ENCODE measurements around the gene PNPLA2. TPM values are rescaled to one million over a fixed set of nuclear protein-coding genes. Genes with fewer than 3 reads are reported as not detected.

The PNPLA2 gene
- total RNA-seq, 1 experiment from 2014 or later = 45.4 TPM

DNA sequence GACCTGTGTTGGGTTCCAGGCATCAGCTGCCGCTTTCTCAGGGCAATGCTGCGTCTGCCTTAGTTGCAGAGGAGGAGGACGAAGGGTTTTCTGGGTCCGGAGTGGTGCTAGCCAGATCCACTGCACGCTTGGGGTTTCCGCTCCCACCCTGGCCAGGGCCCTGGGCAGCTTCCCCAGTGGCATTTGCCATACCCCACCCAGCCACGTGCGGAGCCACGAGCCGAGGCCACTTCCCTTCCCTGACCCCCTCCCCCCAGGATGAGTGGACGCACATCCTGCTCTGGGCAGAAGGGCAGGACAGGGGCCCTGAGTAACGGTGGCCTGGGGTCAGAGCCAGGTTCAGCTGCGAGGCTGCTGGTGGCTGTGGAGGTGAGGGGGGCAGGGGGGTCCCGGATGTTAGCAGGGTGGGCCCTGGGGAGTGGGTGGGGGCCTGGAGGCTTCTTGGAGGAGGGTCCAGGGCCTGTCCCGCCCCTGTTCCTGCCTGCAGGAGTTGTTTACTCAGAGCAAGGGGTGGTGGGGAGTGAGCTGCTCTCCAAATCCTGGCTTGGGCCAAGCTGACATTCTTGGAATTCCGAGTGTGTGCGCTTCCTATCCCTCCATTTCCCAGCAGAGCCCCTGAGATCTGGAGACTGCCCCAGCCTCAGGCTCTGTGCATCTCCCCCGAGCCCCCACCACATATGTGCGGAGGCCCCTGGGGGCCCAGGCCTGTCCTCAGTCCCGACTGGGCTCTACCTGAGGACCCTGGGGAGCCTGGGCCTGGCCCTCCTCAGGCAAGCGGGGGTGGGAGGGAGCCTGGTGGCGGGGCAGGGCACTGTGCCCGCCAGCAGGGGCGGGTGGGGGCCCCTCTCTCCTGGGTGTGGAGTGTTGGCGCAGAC is 25.3 kb downstream of the PNPLA2 start:
- DNase-seq (ENCODE audit: low read depth) = peak; percentile 91

DNA sequence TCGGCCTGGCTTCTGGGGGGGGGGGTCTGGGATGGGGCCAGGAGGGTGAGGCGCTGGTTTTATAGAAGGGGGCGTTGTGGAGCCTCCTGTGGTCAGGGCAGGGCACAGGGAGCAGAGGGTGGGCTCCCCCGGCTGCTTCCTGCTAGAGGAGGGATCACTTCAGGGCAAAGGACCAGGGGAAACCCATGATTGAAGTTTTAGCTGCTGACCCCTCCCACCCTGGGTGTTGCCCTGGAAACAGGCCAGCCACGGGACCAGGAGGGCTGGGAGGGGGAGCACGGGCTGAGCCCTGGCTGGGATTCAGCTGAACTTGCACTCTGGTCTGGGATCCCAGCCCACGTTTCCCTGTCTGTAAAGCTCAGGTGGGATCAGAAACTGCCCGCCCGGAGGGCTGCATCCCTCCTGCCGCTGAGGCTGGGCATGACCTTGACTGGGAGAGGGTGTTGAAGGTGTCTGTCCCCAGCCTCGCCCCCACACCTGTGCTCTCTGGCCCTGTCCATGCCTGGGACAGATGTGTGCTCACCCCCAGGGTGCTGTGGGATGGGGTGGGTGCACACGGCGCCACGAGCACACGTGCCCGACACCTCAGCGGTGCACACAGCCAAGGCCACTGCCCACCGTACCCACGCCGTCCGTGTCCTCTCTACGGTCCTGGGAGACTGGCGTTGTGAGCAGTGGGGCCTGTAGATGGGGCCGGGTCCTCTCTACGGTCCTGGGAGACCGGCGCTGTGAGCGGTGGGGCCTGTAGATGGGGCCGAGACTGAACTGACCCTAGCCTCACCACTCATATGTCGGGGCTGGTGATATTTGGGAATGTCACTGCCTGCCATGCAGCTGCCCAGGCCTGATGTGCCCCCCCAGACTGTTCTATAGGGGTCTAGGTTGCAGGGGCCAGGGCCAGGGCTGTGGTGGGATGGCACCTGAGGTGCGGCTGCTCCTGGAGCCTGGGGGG is 26.3 kb downstream of the PNPLA2 start:
- peak; percentile 81 for DNase-seq (ENCODE audit: low read depth)

DNA sequence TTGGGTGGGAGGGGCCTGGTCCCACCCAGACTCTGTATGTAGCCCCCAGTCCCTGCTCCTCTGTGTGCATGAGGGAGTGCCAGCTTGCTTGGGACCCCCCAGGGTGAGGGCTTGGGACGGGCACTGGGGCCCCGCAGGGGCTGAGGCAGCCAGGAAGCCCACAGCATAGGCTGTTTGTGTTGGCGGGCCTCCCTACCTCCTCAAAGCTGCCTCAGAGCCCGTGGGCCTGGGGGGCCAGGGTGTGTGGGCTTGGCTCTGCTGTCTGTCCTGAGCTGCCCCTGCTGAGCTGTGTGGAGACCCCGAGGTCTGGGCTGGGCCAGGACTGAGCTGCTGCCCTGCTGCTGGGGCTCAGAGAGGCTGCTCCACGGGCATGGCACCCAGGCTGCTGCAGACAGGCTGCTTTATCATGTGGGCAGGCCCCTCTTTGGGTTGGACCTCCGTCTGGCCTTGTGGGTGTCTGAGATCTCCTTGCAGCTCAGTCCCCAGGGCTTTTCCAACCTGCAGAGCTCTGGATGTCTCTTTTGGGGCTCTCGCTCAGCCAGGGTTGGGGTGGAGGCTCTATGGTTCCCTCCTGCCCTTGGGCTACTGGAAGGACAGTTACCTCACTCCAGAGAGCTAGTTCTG is 27.3 kb downstream of the PNPLA2 start:
- DNase-seq (ENCODE audit: low read depth) = no peak

DNA sequence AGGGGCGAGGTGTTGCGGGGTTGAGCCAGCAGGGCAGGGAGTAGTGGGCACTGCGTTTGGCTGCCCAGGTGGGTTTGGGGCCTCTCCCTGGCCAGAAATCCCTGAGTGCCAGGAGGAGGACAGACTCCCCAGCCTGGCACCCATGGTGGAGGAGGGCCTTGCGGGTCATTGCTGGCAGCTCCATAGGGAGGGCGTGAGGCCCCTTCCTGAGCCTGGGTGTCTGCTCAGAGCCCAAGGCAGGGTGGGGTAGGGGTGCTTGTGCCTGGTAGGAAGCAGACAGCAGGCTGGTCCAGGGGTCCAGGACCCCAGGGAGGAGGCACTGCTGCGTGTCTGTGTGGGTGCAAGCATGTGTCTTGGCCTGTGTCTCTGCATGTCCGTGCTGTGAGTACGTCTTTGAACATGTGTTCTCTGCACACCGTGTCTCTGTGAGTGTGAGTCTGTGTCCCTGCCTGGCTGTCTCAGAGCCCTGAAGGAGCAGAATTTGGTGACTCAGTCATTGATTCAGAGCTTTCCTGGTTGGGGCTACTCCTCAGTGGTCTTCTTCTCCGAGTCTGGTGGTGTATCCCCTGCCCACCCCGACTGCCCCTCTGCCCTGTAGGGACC is 27.9 kb downstream of the PNPLA2 start:
- DNase-seq (ENCODE audit: low read depth) = no peak

DNA sequence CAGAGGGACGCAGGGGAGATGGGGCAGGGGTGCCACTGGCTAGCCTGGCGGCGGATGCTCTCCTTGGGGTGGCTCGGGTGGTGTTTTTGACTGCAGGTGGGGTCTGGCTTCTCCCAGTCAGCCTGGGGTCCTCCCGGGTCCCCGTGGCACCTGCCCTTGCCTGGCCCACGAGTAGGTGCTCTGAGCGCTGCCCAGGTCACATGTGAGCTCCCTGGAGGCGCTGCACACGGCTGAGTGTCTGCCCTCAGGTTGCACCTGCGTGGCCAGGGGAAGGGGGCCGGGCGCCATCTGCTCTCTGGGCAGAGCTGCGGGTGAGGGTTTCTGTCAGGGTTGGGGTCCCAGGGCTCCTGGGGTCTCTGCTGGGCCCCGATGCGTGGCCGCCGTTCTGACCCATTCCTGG is 29.2 kb downstream of the PNPLA2 start:
- no peak for DNase-seq (ENCODE audit: low read depth)

DNA sequence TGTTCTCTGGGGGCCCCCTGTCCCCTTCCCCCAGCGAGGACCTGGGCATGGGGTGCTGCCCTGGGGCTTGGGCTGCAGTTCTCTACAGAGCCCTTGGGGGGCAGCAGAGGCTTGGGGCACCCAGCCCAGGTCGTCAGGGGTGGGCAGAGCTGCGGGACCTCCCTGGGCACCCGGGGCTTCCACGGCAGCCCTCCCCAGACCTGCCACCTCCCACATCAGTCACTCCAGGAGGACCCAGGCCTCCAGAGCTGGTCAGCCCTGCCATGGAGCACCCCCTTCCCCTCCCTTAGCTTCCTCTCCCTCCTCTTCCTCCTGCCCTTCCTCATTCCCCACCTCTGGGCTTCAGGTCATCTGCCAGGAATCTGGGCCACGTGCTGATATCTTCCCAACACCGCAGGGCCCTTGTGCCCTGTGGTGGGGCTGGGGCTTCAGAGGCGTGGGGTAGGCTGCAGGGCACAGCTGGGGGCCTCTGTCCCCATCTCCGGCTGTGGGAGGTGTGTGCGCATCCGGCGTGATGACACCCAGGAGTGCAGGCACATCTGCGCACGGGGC is 29.7 kb downstream of the PNPLA2 start:
- no peak for DNase-seq (ENCODE audit: low read depth)

DNA sequence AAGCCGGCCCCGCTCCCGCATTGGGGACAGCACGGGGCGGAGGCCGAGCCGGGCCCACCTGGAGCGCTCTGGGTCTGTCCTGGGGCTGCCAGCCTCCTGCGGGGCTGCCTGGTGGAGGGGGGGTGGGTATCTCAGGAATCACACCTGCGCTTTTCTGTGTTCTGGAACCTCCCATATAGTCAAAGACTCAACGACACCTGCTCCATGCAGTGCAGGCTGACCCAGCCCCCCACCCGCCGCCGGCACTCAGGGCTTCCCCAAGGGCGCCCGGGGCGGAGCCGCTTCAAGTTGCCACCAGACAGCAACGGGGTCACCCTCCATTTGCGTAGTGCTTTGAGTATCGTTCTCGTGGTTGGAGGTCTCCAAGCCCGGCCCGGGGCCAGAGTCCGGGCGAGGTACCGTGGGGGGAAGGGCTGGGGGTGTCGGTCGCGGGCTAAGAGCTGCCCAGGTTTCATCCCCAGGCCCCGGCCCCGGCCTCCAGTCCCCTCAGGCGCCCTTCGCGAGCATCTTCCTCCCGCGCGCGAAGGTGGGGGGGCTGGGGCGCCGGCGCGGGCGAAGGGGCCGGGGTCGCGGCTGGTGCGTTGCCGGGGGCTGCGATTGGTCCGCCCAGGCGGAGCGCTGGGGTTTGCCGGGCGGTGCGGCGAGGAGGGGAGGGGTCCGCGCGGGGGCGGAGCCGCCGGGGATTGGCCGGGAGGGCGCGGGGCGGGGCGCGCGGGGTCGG is 30.6 kb downstream of the PNPLA2 start:
- no peak for DNase-seq (ENCODE audit: low read depth)

DNA sequence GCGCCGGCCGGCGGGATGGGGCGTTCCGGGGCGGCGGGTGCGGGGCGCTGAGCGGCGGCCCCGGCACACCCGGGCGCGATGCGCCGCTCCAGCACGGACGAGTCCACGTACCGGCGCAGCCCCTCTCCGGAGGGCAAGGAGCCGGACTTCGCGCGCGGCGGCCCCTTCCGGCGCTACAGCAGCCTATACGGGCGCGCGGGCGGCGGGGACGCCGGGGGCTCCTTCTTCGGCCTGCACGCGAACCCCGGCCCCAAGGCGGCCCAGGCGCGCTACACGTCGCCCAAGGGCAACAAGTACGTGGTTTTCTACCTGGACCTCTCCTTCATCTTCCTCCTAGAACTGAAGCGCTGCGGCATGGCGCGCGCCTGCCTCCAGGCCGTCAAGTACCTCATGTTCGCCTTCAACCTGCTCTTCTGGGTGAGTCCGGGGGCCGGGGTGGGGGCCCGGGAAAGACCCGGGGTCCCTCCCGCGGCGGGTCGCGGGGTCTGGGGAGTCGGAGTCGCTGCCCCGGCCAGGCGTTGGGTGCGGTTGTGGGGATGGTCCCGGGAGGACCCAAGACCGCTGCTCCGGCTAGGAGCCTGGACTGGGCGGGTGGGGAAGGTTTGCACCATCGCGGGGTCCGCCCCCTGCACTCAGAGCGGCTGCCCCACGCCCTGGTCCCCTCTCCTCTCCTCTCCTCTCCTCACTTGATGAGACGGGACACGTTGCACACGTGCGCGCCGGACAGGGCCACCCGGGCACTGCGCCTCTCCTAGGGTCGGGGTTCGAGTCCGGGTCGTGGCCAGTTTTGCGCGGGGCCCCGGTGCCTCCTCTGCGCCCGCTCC is 31.4 kb downstream of the PNPLA2 start:
- DNase-seq (ENCODE audit: low read depth) = no peak

DNA sequence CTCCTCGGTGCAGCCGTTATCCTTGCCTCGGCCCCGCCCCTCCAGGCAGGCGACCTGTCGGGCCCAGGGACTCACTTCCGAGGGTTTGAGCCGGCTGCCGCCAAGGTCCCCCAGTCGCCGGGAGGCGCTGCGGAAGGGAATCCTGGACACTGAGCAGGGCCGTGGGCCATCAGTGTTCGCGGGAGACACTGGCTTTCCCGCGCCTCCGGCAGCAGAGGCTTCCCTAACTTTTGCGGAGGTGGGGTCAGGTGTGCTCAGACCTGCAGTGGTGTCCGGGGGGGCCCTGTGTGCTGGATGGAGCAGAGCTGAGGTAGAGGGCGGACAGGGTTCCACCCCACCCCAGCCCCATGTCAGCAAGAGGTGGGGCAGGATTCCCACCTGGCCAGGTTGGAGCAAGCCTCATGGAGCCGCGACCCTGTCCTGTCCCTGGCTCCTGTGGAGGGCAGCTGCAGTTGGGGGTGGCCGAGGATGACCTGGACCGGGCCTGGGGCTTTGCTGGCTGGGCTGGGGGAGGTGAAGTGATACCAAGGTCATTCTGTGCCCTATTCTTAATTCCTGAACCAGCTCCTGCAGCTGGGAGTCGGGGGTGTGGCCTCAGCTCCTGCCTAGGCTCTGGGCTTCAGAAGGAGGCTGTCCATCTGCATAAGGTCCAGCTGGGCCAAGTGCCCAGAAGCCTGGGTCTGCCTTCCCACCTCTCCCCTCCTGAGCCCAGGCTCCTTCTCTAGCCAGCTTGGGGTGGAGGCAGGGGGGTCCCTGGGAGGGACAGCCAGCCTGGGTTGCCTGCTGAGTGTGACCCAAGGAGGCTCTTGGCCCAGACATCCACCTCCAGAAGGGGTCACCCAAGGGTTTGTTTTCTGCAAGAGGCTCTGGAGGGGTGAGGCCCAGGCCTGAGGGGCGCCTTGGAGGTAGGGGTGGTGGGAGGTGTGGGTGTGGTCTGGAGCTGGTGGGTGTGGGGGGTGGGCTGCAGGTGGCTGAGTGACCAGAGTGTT is 32.4 kb downstream of the PNPLA2 start:
- DNase-seq (ENCODE audit: low read depth) = no peak

DNA sequence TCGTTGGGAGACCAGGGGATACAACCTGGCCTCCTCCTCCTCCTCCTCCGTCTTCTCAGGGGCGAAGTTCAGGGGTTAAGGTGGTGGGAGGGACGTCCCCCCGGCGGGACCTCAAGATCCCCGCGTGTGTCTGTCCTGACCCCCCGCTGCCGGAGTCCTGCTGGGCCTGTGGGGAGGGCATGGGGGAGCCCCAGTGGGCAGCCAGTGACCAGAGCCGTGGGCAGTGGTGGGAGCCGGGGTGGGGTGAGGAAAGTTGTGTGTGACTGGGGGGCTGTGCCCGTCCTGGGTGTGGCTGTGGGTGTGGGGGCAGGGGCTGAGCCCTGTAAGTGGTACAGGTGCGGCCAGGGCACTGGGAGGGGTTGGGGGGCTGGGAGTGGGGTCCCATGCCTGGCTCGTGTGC is 34.0 kb downstream of the PNPLA2 start:
- DNase-seq (ENCODE audit: low read depth) = no peak

DNA sequence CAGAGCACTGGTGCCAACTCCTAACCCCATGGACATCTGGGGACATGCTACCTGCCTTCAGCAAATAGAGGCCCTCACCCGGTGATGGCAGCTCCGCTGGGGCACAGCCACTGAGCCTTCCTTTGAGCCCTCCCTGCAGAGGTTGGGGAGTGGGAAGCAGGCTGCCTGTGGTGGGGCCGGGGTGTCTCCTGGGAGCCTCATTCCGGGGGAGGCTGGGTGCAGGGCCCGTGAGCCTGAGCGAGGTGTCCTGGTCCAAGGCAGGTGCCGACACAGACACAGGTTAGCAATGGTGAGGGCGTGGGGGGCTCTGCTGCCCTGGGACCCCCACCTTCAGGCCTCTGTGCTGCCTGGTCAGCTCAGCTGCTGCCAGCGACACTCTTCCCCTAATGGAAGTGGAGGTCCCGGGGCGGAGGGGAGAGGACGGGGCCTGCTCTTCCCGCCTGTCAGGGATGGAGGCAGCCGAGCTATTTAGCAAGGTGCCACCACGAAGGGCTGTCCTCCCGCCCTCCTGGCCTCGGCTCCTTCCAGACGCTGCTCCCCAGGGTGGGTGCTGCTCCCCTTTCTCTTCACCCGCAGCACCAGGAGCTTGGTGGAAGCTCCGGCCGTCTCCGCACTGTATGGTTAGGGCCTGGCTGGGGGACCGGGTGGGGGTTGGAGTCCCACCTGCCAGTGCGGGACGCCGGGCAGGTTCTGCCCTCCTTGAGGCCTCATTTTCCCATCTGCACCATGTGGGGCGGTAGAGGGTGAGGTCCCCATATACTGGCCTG is 35.2 kb downstream of the PNPLA2 start:
- no peak for DNase-seq (ENCODE audit: low read depth)

DNA sequence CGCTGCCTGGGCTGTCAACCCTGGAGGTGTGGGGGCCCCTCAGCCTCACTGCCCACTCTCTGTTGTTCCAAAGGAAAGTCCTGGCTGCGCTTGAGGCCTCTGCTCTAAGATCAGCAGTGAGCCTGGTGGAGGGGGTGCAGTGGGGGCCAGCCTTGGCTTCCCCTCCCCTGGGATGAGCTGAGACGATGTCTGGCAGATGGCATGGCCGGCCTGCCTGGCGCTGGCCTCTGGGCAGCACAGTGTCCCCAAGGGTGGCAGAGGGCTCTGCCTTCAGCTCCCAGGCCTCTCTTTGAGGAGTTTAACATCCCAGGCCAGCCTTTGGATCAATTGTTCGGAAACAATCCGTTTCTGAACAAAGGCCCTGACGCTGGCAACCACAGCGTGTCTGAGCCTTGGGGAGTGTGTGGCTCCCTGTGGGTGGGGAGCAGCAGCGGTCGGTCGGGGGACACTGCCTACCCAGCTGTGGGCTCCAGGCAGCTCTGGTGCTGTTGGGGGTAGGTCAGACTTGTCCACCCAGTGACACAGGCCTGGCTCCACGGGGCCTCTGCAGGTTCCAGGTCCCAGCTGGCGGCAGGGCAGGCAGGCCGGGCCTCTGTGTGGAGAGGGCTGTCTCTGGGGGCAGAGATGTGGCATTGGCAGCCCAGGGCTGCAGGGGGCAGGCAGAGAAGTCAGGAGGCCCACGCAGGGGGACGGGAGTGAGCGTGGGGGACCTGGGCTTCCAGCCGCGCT is 36.1 kb downstream of the PNPLA2 start:
- no peak for DNase-seq (ENCODE audit: low read depth)

DNA sequence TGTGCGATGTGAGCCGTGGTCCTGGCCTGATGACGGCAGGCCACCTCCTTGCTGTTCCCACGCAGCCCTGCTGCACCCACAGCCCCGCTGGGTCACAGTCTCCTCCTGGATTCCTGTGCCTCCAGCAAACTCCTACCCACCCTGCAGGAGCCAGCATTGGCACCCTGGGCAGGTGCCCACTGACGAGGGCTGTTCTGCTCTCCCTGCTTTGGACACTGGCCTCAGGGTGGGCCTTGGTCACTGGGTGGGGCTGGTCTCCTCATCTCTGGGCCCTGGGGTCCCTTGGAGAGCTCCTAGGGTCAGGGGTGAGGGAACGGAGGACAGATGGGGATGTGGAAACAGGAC is 36.6 kb downstream of the PNPLA2 start:
- DNase-seq (ENCODE audit: low read depth) = no peak

DNA sequence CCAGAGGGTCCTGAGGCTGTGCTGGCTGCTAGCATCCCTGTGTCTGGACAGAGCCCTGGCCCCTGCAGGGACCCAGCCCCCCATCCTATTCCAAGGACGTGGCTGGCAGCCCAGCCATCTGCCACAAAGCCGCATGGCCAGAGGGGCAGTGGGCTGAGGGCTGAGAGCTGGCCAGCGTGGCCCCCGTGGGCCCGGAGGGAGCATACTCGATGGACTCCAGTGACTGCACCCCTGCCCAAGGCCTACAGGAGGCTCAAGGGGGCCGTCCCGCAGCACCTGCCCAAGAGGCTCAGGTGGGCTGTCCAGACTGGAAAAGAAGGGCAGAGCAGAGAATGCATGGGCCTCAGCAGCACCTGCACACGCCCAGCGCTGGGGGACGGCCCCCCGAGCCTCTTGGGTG is 37.1 kb downstream of the PNPLA2 start:
- DNase-seq (ENCODE audit: low read depth) = no peak

DNA sequence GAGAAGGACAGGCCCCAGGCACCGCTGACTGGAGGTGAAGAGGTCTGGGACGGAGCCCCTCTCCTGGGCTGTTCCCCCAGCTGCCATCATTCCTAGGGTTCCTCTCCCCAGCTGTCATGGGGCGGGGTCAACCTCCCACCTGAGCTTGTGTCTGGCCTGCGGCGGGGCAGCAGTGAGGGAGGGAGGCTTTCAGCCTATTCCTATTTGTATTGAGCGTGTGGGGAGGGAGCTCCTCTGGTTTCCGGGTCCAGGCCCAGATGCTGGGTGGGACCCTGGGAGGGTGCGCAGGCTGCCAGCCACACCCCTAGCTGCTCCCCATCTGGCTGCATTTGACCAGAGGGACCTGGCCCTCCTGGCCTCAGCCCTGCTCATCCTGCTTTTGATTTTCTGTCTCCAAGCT is 37.7 kb downstream of the PNPLA2 start:
- DNase-seq (ENCODE audit: low read depth) = no peak

DNA sequence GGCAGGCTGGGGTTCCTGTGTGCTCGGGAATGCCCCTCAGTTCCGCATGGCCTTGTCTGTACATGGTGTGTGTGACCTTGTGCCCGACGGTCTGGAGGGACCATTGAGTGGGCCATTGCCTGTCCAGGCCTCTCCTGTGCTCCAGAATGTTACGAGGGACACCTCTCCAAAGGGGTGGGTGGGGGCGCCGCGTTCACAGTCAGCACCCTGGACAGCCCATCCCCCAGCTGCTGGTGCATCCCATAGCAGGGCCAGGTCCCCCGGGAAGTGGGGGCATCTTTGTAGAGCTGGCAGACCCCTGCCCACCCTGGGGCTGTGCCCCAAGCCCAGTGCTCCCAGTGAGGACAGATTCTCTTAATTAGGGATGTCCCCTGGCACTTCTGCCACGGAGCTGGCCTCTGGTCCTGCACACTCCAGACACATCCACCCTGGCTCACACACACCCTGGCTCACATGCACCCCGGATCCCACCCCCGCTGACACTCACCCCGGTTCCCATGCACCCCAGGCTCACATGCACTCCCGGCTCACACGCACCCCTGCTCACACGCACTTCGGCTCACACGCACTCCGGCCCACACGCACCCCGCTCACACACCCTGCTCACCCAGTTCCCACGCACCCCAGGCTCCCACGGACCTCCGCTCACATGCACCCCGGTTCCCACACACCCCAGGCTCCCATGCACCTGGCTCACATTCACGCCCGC is 39.5 kb downstream of the PNPLA2 start:
- no peak for DNase-seq (ENCODE audit: low read depth)

Measured in LHCN-M2 (cell line).